BE2C (cell line): Measurements from ENCODE around the gene STEAP1B.
"Not testable (repeated sequence)": the region's sequence is repeated elsewhere in the genome, so short reads cannot be mapped to it uniquely, and the experiment has no call there.

Experiments used
- DNase-seq: peaks from one replicate; pipeline ENCODE4 v3.0.0-alpha.2; 2020
- H3K27me3 ChIP-seq: fragments of 250-450 bp; sonication (Bioruptor Pico); 2 replicates; pipeline ENCODE4 v1.5.1; 2020; ENCODE audit warnings: mild to moderate bottlenecking
- H3K36me3 ChIP-seq: fragments of 250-450 bp; sonication (Bioruptor Pico); 2 replicates; pipeline ENCODE4 v1.5.1; 2020; ENCODE audit warnings: mild to moderate bottlenecking
- H3K4me1 ChIP-seq: fragments of 250-450 bp; sonication (Bioruptor Pico); 2 replicates; pipeline ENCODE4 v1.5.1; 2020
- H3K4me3 ChIP-seq: 2 replicates; pipeline ENCODE4 v1.5.1; 2011; ENCODE audit warnings: low read depth, low read length
- H3K9me3 ChIP-seq: fragments of 250-450 bp; sonication (Bioruptor Pico); 2 replicates; pipeline ENCODE4 v1.5.1; 2020
- TF ChIP-seq, protein P1 (sequence below): IDR thresholded peaks from 2 replicates; pipeline ENCODE4 v1.5.1; 2012; ENCODE audit warnings: mild to moderate bottlenecking, low read depth, low read length

The STEAP1B gene

DNA sequence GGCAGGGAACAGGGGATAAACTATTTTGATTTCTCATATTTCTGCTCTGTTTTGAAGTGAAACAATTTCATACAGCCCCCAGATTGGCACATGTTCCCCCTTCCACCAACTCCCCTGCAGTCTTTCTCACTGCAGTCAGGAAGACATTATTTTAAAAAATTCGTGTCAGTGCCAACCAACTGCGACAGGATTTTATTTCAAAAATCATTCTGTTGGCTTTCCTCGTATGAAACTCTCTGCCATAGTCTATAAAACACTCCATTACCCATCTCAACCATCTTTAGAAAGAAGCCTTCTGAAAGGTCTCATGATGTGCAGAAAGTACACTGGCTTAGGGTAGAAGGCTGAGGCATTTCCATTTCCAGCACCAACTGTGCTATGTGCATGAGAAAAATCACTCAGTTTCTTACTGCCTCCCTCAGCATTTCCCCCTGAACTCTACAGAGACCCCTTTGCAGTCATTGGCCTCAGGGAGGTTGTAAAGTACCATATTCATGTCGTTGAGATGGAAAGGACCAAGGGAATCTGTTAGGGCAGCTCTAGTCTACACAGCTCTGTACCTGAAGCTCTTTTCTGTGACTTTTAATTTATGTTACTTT lies 46.9 kb downstream of the STEAP1B start:
- no peaks in the 10 kb centered on the region for H3K36me3 ChIP-seq
- H3K9me3 ChIP-seq, result no peaks in the 10 kb centered on the region
- H3K4me1 ChIP-seq, result no peaks in the 10 kb centered on the region; the same call in 1 of the 2 replicates
- no peak overlapping the region for H3K4me3 ChIP-seq
- no peaks in the 10 kb centered on the region for H3K27me3 ChIP-seq
- no peak for DNase-seq
- TF ChIP-seq, protein P1, sequence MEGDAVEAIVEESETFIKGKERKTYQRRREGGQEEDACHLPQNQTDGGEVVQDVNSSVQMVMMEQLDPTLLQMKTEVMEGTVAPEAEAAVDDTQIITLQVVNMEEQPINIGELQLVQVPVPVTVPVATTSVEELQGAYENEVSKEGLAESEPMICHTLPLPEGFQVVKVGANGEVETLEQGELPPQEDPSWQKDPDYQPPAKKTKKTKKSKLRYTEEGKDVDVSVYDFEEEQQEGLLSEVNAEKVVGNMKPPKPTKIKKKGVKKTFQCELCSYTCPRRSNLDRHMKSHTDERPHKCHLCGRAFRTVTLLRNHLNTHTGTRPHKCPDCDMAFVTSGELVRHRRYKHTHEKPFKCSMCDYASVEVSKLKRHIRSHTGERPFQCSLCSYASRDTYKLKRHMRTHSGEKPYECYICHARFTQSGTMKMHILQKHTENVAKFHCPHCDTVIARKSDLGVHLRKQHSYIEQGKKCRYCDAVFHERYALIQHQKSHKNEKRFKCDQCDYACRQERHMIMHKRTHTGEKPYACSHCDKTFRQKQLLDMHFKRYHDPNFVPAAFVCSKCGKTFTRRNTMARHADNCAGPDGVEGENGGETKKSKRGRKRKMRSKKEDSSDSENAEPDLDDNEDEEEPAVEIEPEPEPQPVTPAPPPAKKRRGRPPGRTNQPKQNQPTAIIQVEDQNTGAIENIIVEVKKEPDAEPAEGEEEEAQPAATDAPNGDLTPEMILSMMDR, result no peak

DNA sequence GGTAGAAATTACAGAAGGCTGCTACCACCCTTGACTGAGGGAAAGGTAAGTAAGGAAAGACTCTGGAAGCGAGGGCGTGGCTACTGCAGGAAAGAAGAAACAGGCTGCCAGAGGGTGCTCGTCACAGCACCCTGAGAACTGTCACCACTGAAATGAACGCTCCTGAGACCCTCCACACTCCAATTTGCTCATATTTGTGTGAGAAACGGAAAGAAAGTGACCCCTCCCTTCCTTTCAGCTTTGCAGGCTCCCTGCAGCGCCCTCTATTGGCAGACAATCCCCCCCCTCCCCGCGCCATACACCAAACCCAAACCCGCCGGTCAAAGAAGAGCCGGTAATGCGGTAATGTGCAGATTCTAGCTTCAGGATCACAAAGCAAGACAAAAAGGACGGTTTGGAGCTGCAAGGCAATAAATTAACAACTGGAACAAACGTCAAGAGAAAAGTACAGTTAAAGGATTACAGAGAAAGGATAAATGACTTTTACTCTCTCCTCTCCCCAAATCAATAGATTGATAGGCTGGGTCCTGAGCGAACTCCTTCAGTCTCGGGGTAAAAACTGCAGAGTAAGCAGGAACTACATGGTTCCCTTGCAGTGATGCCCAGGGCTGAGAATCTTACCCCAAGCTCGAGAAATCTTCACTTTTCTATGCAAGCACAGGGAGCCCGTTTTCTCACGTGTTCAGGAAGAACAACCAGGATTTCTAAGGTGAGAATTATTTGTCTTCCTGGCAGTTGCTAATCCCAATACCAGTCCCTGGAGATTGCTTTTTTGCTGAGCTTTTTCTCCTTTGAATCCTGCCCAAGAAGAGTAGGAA lies 47.6 kb downstream of the STEAP1B start:
- Histone ChIP-seq H3K36me3 (no peaks in the 10 kb centered on the region), H3K4me3 (peak overlapping the region; percentile 27), H3K4me1 (no peaks in the 10 kb centered on the region; the same call in 1 of the 2 replicates), H3K9me3 (no peaks in the 10 kb centered on the region), H3K27me3 (no peaks in the 10 kb centered on the region)
- peak; percentile 85 for DNase-seq
- TF ChIP-seq, protein P1, result peak; percentile 96

DNA sequence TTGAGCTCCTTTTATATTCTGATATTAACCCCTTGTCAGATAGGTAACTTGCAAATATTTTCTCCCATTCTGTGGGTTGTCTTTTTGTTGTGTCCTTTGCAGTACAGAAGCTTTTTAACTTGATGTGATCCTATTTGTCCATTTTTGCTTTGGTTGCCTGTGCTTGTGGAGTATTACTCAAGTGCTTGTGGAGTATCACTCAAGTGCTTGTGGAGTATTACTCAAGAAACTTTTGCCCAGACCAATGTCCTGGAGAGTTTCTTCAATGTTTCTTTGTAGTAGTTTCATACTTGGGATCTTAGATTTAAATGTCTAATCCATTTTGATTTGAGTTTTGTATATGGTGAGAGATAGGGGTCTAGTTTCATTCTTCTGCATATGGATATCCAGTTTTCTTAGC lies 50.0 kb downstream of the STEAP1B start:
- H3K9me3 ChIP-seq, H3K4me3 ChIP-seq, H3K36me3 ChIP-seq, DNase-seq, H3K27me3 ChIP-seq, H3K4me1 ChIP-seq: not testable (repeated sequence)

DNA sequence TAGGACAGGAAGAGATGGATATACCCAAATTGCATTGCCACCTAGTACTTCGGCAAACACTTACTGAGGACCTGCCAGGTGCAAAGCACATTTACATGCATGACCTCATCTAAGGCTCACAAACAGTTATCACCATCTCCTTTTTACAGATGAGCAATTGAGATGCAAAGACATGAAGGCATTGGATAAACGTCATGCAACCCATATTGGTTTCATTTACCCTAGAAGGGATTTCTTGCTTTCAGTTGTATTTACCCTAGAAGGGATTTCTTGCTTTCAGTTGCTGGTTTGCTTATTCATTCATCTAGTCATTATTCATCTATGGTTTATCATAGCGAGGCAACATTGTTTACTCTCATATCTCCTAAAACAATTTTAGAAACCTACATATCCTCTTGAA lies 52.2 kb downstream of the STEAP1B start:
- Histone ChIP-seq H3K9me3 (no peaks in the 10 kb centered on the region), H3K4me1 (peaks cover 3% of the 10 kb centered on the region; the same call in 1 of the 2 replicates), H3K36me3 (no peaks in the 10 kb centered on the region), H3K27me3 (no peaks in the 10 kb centered on the region), H3K4me3 (no peak overlapping the region)
- TF ChIP-seq, protein P1, result no peak
- no peak for DNase-seq

DNA sequence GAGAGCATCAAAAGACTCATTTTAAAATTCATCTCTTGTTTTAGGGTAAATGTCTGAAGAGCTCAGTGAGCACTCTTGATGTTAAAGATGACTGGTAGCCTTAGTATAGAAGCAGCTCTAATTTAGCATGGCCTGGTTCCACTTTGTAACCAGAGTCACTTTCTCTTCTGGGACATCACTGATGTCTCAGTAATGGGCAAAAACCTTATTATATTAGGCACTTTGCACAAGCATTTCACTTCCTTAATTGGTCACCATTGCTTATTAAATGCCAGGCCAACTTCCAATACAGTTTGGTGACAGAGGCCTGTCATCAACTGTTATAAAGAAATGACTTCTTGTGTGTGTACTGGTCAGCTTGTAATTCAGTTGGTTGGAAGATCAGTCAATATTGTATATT lies 53.0 kb downstream of the STEAP1B start:
- peaks cover 3% of the 10 kb centered on the region; the same call in 1 of the 2 replicates for H3K4me1 ChIP-seq
- DNase-seq, result no peak
- TF ChIP-seq, protein P1, result no peak
- H3K27me3 ChIP-seq, result no peaks in the 10 kb centered on the region
- H3K4me3 ChIP-seq, result no peak overlapping the region
- no peaks in the 10 kb centered on the region for H3K9me3 ChIP-seq
- H3K36me3 ChIP-seq, result no peaks in the 10 kb centered on the region

DNA sequence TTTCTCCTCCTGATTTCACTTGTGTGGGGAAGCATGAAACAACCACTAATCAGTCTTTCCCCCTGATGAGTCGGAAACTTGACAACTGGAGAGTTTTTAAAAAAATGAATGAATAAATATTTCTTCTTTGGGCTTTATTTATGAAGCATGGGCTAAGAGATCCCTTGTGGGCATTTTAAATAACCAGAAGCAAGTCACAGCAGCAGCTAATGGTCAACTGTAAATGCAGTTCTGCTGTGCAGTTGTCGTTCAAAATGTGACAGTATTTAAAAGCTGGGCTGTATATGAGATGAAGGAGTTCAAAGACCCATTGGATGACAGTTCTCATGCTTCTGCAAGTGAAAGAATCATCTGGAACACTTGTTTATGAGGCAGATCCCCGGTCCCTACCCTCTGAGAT lies 54.1 kb downstream of the STEAP1B start:
- DNase-seq, result no peak
- no peak overlapping the region for H3K4me3 ChIP-seq
- no peaks in the 10 kb centered on the region for H3K9me3 ChIP-seq
- TF ChIP-seq, protein P1, result no peak
- no peaks in the 10 kb centered on the region for H3K27me3 ChIP-seq
- peaks cover 3% of the 10 kb centered on the region; the same call in 1 of the 2 replicates for H3K4me1 ChIP-seq
- no peaks in the 10 kb centered on the region for H3K36me3 ChIP-seq
